ENCODE results near the gene ITGA2B.
"Not testable (repeated sequence)": the region's sequence is repeated elsewhere in the genome, so short reads cannot be mapped to it uniquely, and the experiment has no call there.

ITGA2B gene

GRCh38 chr17:44396946-44397345, 7.5 kb upstream of the ITGA2B start:
- Mint-ChIP-seq H3K4me3 (no peak overlapping the region), H3K36me3 (ENCODE audit: low read depth) (peaks cover 51% of the 10 kb centered on the region), H3K9me3 (no peaks in the 10 kb centered on the region), H3K27me3 (ENCODE audit: low read depth) (no peaks in the 10 kb centered on the region), H3K4me1 (no peaks in the 10 kb centered on the region), H3K27ac (no peak overlapping the region)
- no peak for TF ChIP-seq CTCF (IDR thresholded peaks at IDR 0.05; ENCODE audit: unreplicated experiment in 3 of 3)

DNA sequence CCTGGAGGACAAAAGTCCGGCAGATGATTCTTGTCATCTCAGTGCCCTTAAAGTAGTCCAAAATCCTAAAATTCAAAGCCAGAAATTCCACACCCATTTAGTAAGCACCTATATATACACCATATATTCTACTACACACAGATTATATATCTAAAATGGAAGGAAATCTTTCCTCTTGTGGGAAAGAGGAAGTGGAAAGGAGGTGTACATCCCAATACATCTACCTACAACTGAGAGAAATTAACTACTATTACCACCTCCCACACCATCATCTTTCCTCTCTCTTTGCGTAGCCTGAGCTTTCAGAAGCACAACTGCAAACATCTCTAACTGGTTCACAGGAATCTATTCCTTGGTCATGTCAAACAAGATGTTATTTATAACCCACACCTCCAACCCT, 5.4 kb upstream of the ITGA2B start:
- Mint-ChIP-seq H3K27ac (no peak overlapping the region), H3K9me3 (no peaks in the 10 kb centered on the region), H3K36me3 (ENCODE audit: low read depth) (peaks cover 44% of the 10 kb centered on the region), H3K4me1 (no peaks in the 10 kb centered on the region), H3K4me3 (no peak overlapping the region), H3K27me3 (ENCODE audit: low read depth) (no peaks in the 10 kb centered on the region)
- TF ChIP-seq CTCF (IDR thresholded peaks at IDR 0.05; ENCODE audit: unreplicated experiment in 3 of 3): no peak

DNA sequence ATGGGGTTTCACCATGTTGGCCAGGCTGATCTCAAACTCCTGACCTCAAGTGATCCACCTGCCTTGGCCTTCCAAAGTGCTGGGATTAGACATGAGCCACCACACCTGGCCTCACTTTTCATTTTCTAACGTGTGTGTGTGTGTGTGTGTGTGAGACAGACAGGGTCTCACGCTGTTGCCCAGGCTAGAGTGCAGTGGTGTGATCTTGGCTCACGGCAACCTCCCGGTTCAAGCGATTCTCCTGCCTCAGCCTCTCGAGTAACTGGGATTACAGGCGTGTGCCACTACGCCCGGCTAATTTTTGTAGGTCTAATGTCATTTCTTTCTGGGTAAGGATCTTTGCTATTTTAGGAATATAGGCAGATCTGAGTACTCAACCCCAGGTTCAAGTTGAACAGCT, 4.7 kb upstream of the ITGA2B start:
- H3K36me3 Mint-ChIP-seq (ENCODE audit: low read depth): peaks cover 37% of the 10 kb centered on the region
- H3K27me3 Mint-ChIP-seq (ENCODE audit: low read depth); H3K9me3 Mint-ChIP-seq: not testable (repeated sequence)

GRCh38 chr17:44390250-44390870, 911 bp upstream of the ITGA2B start:
- Mint-ChIP-seq H3K4me3 (no peak overlapping the region), H3K36me3 (ENCODE audit: low read depth) (peaks cover 6% of the 10 kb centered on the region), H3K9me3 (no peaks in the 10 kb centered on the region), H3K4me1 (peaks cover 4% of the 10 kb centered on the region), H3K27ac (no peak overlapping the region), H3K27me3 (ENCODE audit: low read depth) (peaks cover 13% of the 10 kb centered on the region)
- no peak for TF ChIP-seq CTCF (IDR thresholded peaks at IDR 0.05; ENCODE audit: unreplicated experiment in 3 of 3)

More for the DNA sequence above, 4.7 kb upstream of the ITGA2B start:
- not testable (repeated sequence) for H3K4me3 Mint-ChIP-seq, H3K4me1 Mint-ChIP-seq, H3K27ac Mint-ChIP-seq

DNA sequence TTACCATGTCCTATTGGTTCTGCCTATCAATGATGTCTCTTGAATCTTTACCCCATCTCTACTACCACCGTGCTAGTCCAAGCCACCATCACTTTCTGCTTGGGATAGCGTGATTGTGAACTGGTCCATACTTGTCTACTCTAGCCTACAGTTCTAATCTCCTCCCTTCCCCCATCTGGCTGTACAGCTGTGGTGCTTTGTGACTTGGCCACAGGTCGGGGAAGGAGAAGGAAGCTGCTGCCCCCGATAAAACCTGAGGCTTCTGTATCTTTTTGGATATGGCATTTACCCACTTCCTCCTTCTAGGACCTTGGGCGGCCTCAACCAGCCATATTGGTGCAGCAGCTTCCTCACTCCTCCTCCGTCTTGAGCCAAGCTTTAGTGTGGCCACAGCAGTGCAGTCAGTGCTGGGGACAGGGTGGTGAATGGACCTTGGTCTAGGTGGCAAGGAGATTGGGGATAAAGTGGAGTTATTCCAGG, 314 bp upstream of the ITGA2B start:
- TF ChIP-seq CTCF (IDR thresholded peaks at IDR 0.05; ENCODE audit: unreplicated experiment in 3 of 3): no peak
- Mint-ChIP-seq H3K27me3 (ENCODE audit: low read depth) (peaks cover 16% of the 10 kb centered on the region), H3K4me1 (peaks cover 4% of the 10 kb centered on the region), H3K9me3 (no peaks in the 10 kb centered on the region), H3K27ac (no peak overlapping the region), H3K4me3 (peak overlapping the region in 1 of 3 experiments; percentile 14), H3K36me3 (ENCODE audit: low read depth) (peaks cover 6% of the 10 kb centered on the region)

DNA sequence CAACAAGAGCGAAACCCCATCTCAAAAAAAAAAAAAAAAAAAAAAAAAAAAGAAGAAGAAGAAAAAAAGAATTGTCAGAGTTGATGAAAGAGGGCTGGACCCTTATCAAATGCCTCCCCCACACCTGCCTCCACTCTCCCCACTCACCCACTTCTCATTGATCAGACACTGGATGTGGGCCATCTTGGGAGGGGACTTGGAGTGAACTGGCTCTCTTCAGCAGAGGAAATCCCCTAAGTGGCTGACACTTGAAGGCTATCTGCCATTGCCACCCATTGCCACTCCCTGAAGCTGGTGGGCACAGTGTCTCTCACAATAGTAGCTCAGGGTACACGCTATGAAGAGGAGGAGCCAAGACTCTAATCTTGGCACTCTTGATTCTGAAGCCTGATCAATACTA, 1.6 kb downstream of the ITGA2B start:
- H3K36me3 Mint-ChIP-seq (ENCODE audit: low read depth): peaks cover 4% of the 10 kb centered on the region
- no peaks in the 10 kb centered on the region for H3K9me3 Mint-ChIP-seq
- no peak overlapping the region for H3K27ac Mint-ChIP-seq
- no peak for TF ChIP-seq CTCF (IDR thresholded peaks at IDR 0.05; ENCODE audit: unreplicated experiment in 3 of 3)
- peaks cover 4% of the 10 kb centered on the region for H3K4me1 Mint-ChIP-seq
- H3K4me3 Mint-ChIP-seq: peak overlapping the region; percentile 42 to 62 (median 51)
- peaks cover 36% of the 10 kb centered on the region for H3K27me3 Mint-ChIP-seq (ENCODE audit: low read depth)
